HepG2 (cell line): Measurements from ENCODE around the gene AGT. TPM values are rescaled to one million over a fixed set of nuclear protein-coding genes. Genes with fewer than 3 reads are reported as not detected.
A peak's percentile ranks its signal among the peaks of the same experiment; 100 is the strongest.

Experiments used
- ARHGAP35 ChIP-seq: sonication (generic); formaldehyde crosslinking; IDR thresholded peaks from 2 replicates; pipeline ENCODE4 v1.9.0; 2022; ENCODE audit warnings: mild to moderate bottlenecking, inconsistent platforms, moderate library complexity, missing genetic modification reagents, borderline replicate concordance
- ASH2L ChIP-seq: fragments of 300-600, 200-600 bp; sonication (generic); IDR thresholded peaks from 2 replicates; pipeline ENCODE4 v1.7.0; 2017; ENCODE audit warnings: low read depth, mild to moderate bottlenecking, moderate library complexity, mixed read lengths, low read length; ENCODE audit not compliant: insufficient read length
- CEBPB ChIP-seq: IDR thresholded peaks from 2 replicates; pipeline ENCODE4 v1.6.1; 2011; ENCODE audit warnings: low read depth, low read length, improper control_type of control experiment, borderline replicate concordance
- CEBPG ChIP-seq: IDR thresholded peaks from 2 replicates; pipeline ENCODE4 v1.6.1; 2016
- FOXC1 ChIP-seq: sonication (generic); formaldehyde crosslinking; IDR thresholded peaks from 2 replicates; pipeline ENCODE4 v1.8.0; 2022; ENCODE audit warnings: mild to moderate bottlenecking, missing genetic modification reagents, borderline replicate concordance
- NKX3-1 ChIP-seq: sonication (generic); formaldehyde crosslinking; IDR thresholded peaks from 2 replicates; pipeline ENCODE4 v1.5.0; 2020; ENCODE audit warnings: missing genetic modification reagents
- POGZ ChIP-seq: sonication (generic); formaldehyde crosslinking; IDR thresholded peaks from 2 replicates; pipeline ENCODE4 v1.4.0; 2020; ENCODE audit warnings: mild to moderate bottlenecking, missing genetic modification reagents
- PTBP1 ChIP-seq: fragments of 200-400 bp; formaldehyde crosslinking; IDR thresholded peaks from 2 replicates; pipeline ENCODE4 v1.6.1; 2018; ENCODE audit warnings: low read length, low read depth; ENCODE audit not compliant: poor library complexity, severe bottlenecking
- RBM22 ChIP-seq: fragments of 200-400 bp; formaldehyde crosslinking; optimal IDR thresholded peaks from 2 replicates; pipeline ENCODE3; 2017; ENCODE audit warnings: mild to moderate bottlenecking, low read length, moderate library complexity
- SRF ChIP-seq: IDR thresholded peaks from 2 replicates; pipeline ENCODE4 v1.6.1; 2011; ENCODE audit warnings: mild to moderate bottlenecking, low read depth, low read length, moderate library complexity
- TCF12 ChIP-seq, 2 experiments: fragments of 450-650 bp in 1 of 2; sonication (generic) in 1 of 2; formaldehyde crosslinking in 1 of 2; IDR thresholded peaks; 2 replicates each; pipeline versions ENCODE4 v1.6.1 to v1.8.0; 2017 to 2022; ENCODE audit warnings: antibody characterized with exemption in 1 of 2, mild to moderate bottlenecking in 1 of 2, missing genetic modification reagents in 1 of 2, moderate library complexity in 1 of 2
- ZNF20 ChIP-seq: sonication (generic); formaldehyde crosslinking; IDR thresholded peaks from 2 replicates; pipeline ENCODE4 v1.4.0; 2020; ENCODE audit warnings: mild to moderate bottlenecking, moderate library complexity, missing genetic modification reagents
- ZNF431 ChIP-seq: sonication (generic); formaldehyde crosslinking; IDR thresholded peaks from 2 replicates; pipeline ENCODE4 v1.9.0; 2022; ENCODE audit warnings: missing genetic modification reagents, low read depth, mild to moderate bottlenecking, borderline replicate concordance
- ZNF44 ChIP-seq: sonication (generic); formaldehyde crosslinking; IDR thresholded peaks from 2 replicates; pipeline ENCODE4 v1.5.1; 2020; ENCODE audit warnings: mild to moderate bottlenecking, missing genetic modification reagents
- polyA plus RNA-seq, 8 experiments: library from polyadenylated mRNA; depleted of rRNA in 3 of 8; stranded (reverse) in 7 of 8; unstranded in 1 of 8; fragments of >200 nt; fragmentation: Illumina TruSeq in 4 of 8; extraction: Trizol in 4 of 8; gene quantifications; 2 replicates each; pipeline versions ENCODE4 v1.2.1 to v1.2.3, GENCODE V29; 2011 to 2016; ENCODE audit warnings: low read depth in 4 of 8, missing spikeins in 1 of 8, mixed read lengths in 1 of 8; ENCODE audit not compliant: insufficient read depth in 1 of 8
- total RNA-seq, 5 experiments: library from RNA; depleted of rRNA; stranded (reverse); fragments of >200 nt; fragmentation: Illumina TruSeq; extraction: Trizol; gene quantifications; 2 replicates each; pipeline ENCODE4 v1.2.3, GENCODE V29; 2016; ENCODE audit warnings: low read depth in 1 of 5
- TF ChIP-seq, protein P1 (sequence below): IDR thresholded peaks from 2 replicates; pipeline ENCODE4 v1.6.1; 2016; ENCODE audit warnings: missing biosample characterization, missing genetic modification reagents, low read depth
- TF ChIP-seq, protein P2 (sequence below): fragments of 450-650 bp; IDR thresholded peaks from 2 replicates; pipeline ENCODE4 v1.6.1; 2017; ENCODE audit warnings: mild to moderate bottlenecking
- TF ChIP-seq, protein P3 (sequence below): sonication (generic); formaldehyde crosslinking; conservative IDR thresholded peaks from 2 replicates; pipeline ENCODE4 v1.4.0; 2020; ENCODE audit warnings: mild to moderate bottlenecking, missing genetic modification reagents, moderate library complexity
- TF ChIP-seq, protein P4 (sequence below): sonication (generic); formaldehyde crosslinking; IDR thresholded peaks from 2 replicates; pipeline ENCODE4 v1.4.0; 2020; ENCODE audit warnings: mild to moderate bottlenecking, missing genetic modification reagents

AGT gene
- total and polyA plus RNA-seq, 2 of the 13 experiments (the other 11 are each of a cell fraction or from before 2014, with no cell fraction given) = 892 to 2,071 TPM

DNA sequence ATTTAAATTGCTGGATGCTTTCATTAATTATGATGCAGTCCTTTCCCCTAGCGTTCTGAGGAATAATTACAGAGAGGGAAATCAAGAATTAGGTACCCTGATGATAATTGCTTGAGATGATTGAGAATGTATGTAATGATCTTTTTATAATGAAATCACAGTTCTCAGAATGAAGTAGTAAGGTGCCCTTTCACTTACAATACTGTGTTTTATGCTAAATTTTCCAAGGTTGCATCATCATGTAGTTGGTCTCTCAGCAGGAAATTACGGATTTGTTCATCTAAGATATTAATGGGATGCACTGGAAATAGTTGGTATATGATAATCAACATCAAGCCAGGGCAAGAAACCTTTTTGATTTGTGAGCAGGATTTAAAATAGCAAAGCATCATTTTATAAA is 34.1 kb downstream of the AGT start (continued):
- TF ChIP-seq NKX3-1 (CRISPR knock-in tag) (no peak), POGZ (CRISPR knock-in tag) (no peak), ASH2L (no peak), RBM22 (no peak), SRF (no peak), FOXC1 (CRISPR knock-in tag) (no peak), ZNF44 (no peak), CEBPG (CRISPR knock-in tag) (0 out of 2 replicates have a peak, but pooled peaks have one; percentile 17), CEBPB (peak; percentile 47; the same call in 1 of the 2 replicates), TCF12 (IDR thresholded peaks at IDR 0.05) (no peak), TCF12 (CRISPR knock-in tag; IDR thresholded peaks at IDR 0.05) (no peak), ARHGAP35 (CRISPR knock-in tag) (no peak), ZNF431 (CRISPR knock-in tag) (no peak), PTBP1 (no peak), ZNF20 (no peak)
- TF ChIP-seq, protein P1, sequence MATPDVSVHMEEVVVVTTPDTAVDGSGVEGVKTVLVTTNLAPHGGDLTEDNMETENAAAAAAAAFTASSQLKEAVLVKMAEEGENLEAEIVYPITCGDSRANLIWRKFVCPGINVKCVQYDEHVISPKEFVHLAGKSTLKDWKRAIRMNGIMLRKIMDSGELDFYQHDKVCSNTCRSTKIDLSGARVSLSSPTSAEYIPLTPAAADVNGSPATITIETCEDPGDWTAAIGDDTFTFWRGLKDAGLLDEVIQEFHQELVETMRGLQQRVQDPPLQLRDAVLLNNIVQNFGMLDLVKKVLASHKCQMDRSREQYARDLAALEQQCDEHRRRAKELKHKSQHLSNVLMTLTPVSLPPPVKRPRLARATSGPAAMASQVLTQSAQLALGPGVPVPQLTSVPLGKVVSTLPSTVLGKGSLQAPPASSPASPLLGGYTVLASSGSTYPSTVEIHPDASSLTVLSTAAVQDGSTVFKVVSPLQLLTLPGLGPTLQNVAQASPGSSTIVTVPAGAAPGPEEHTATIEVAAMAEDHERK (CRISPR knock-in tag) = no peak
- TF ChIP-seq, protein P2, sequence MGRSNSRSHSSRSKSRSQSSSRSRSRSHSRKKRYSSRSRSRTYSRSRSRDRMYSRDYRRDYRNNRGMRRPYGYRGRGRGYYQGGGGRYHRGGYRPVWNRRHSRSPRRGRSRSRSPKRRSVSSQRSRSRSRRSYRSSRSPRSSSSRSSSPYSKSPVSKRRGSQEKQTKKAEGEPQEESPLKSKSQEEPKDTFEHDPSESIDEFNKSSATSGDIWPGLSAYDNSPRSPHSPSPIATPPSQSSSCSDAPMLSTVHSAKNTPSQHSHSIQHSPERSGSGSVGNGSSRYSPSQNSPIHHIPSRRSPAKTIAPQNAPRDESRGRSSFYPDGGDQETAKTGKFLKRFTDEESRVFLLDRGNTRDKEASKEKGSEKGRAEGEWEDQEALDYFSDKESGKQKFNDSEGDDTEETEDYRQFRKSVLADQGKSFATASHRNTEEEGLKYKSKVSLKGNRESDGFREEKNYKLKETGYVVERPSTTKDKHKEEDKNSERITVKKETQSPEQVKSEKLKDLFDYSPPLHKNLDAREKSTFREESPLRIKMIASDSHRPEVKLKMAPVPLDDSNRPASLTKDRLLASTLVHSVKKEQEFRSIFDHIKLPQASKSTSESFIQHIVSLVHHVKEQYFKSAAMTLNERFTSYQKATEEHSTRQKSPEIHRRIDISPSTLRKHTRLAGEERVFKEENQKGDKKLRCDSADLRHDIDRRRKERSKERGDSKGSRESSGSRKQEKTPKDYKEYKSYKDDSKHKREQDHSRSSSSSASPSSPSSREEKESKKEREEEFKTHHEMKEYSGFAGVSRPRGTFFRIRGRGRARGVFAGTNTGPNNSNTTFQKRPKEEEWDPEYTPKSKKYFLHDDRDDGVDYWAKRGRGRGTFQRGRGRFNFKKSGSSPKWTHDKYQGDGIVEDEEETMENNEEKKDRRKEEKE = no peak
- TF ChIP-seq, protein P3, sequence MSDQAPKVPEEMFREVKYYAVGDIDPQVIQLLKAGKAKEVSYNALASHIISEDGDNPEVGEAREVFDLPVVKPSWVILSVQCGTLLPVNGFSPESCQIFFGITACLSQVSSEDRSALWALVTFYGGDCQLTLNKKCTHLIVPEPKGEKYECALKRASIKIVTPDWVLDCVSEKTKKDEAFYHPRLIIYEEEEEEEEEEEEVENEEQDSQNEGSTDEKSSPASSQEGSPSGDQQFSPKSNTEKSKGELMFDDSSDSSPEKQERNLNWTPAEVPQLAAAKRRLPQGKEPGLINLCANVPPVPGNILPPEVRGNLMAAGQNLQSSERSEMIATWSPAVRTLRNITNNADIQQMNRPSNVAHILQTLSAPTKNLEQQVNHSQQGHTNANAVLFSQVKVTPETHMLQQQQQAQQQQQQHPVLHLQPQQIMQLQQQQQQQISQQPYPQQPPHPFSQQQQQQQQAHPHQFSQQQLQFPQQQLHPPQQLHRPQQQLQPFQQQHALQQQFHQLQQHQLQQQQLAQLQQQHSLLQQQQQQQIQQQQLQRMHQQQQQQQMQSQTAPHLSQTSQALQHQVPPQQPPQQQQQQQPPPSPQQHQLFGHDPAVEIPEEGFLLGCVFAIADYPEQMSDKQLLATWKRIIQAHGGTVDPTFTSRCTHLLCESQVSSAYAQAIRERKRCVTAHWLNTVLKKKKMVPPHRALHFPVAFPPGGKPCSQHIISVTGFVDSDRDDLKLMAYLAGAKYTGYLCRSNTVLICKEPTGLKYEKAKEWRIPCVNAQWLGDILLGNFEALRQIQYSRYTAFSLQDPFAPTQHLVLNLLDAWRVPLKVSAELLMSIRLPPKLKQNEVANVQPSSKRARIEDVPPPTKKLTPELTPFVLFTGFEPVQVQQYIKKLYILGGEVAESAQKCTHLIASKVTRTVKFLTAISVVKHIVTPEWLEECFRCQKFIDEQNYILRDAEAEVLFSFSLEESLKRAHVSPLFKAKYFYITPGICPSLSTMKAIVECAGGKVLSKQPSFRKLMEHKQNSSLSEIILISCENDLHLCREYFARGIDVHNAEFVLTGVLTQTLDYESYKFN (CRISPR knock-in tag) = no peak
- TF ChIP-seq, protein P4, sequence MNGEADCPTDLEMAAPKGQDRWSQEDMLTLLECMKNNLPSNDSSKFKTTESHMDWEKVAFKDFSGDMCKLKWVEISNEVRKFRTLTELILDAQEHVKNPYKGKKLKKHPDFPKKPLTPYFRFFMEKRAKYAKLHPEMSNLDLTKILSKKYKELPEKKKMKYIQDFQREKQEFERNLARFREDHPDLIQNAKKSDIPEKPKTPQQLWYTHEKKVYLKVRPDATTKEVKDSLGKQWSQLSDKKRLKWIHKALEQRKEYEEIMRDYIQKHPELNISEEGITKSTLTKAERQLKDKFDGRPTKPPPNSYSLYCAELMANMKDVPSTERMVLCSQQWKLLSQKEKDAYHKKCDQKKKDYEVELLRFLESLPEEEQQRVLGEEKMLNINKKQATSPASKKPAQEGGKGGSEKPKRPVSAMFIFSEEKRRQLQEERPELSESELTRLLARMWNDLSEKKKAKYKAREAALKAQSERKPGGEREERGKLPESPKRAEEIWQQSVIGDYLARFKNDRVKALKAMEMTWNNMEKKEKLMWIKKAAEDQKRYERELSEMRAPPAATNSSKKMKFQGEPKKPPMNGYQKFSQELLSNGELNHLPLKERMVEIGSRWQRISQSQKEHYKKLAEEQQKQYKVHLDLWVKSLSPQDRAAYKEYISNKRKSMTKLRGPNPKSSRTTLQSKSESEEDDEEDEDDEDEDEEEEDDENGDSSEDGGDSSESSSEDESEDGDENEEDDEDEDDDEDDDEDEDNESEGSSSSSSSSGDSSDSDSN (CRISPR knock-in tag) = no peak
